GM13976 (cell line): ENCODE measurements around the gene PKP4.

Experiments used
- DNase-seq: peaks from one replicate; pipeline ENCODE4 v3.0.0; 2012; ENCODE audit warnings: low spot score
- in situ Hi-C: fragments of 300-500 bp; cut with MboI; formaldehyde crosslinking; loops from one replicate; pipeline ENCODE4 v1.12.0; 2022; ENCODE audit warnings: low sequenced_read_pairs, mixed read lengths, inconsistent platforms; ENCODE audit not compliant: unreplicated experiment
- TF ChIP-seq, protein P1 (sequence below): IDR thresholded peaks from 2 replicates; pipeline ENCODE4 v1.5.1; 2012; ENCODE audit warnings: borderline replicate concordance, mild to moderate bottlenecking; ENCODE audit not compliant: insufficient read depth; ENCODE audit errors: extremely low read depth, missing control alignments, control extremely low read depth

PKP4 gene

DNA sequence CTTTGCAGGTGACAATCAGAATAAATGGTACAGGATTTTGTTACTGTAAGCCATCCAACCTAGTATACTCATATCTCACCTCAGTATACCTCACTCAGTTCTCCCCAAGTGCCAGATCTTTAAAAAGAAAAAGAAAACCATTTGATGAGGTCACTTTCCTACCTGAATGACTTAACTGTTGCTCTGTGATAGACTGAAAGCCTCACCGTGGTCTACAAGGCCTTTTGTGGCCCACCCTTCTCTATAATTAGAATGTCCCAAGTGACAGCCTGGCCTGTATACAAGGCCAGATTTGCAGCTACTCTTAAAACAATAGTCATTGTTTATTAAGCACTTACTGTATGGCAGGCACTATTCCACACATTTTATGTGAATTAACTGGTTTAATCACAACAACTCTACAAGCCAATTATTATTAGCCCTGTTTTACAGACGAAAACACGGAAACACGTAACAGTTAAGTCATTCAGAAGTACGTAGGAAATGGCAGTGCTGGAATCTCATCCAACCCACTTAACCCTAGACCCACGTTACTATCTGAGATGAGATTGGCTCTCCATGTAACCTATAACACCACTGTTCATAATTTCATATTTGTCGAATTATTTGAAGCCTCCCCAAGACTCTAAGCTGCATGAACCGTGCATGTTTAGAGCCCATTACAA, 28.3 kb downstream of the PKP4 start:
- in situ Hi-C loops: no loop called here
- TF ChIP-seq, protein P1, sequence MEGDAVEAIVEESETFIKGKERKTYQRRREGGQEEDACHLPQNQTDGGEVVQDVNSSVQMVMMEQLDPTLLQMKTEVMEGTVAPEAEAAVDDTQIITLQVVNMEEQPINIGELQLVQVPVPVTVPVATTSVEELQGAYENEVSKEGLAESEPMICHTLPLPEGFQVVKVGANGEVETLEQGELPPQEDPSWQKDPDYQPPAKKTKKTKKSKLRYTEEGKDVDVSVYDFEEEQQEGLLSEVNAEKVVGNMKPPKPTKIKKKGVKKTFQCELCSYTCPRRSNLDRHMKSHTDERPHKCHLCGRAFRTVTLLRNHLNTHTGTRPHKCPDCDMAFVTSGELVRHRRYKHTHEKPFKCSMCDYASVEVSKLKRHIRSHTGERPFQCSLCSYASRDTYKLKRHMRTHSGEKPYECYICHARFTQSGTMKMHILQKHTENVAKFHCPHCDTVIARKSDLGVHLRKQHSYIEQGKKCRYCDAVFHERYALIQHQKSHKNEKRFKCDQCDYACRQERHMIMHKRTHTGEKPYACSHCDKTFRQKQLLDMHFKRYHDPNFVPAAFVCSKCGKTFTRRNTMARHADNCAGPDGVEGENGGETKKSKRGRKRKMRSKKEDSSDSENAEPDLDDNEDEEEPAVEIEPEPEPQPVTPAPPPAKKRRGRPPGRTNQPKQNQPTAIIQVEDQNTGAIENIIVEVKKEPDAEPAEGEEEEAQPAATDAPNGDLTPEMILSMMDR: no peak
- DNase-seq: peak; percentile 54

DNA sequence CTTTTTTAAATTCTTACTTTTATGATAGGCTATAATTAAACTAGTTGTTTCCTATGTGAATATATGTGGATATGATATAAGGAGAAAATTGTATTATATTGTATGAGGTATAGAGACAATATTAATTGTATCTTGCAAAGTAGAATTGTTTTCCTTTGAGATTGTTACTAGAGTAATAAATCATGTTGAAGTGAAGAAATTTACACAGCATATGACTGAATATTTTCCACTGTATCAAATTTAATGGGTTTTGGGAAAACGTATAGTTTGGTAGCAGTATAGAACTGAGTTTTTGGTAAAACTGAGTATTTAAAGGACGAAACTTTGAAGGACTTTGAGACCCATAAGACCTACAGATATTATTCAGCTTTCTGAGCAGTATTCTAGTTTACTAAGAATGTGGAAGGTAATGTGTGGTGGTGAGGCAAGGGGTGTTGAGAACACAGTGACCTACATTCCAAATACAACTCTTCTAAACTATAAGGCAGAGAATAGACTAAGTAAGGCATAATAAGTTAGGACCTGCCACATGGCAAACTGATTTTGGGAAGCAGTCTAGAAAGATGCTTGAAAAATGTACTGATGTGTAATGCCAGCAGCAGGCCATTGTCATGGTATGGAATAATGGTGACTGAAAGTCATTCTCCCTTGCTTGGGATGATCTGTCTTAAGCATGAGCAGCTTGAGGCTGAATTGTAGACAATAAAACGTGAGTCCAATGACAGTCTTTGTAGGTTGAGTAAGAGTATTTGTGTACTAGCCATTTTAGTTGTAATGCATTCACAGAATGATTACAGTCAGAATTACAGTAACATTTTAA, 29.6 kb downstream of the PKP4 start:
- DNase-seq: no peak
- in situ Hi-C loops: no loop called here
- TF ChIP-seq, protein P1: no peak

DNA sequence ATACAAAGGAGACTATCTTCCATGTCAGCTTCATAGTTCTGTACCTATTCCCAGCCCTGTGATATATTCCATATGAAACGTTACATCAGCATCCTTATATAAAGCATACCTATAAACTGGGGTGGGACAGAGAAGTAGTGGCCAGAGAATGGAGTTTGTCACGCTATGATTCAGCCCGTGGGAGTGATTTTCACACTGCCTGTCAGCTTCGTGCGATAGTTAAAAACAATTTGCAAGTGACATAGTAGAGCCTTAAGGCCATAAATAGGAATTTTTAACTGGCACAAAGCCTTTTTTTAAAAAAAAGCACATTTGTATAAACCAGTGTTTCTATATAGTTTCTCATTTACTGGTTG, 30.2 kb downstream of the PKP4 start:
- no peak for DNase-seq
- TF ChIP-seq, protein P1: no peak
- in situ Hi-C loops: no loop called here

DNA sequence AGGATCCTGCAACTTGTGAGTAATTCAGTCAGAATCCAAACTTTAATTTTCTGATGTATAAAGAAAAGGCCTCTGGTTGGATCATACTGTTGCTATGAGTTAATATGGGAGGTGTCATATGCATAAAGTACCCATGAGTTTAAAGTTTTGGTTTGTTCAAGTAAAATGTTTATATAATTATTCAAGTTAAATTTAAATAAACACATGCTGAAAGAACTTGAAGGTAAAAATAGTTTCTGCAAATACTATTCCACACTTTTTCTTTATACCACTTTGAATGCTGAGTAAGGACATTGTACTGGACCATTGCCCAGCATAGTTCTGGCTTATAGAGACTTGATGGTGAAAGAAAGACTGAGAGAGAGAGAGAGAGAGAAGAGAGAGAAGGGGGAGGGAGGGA, 30.7 kb downstream of the PKP4 start:
- in situ Hi-C loops: no loop called here
- DNase-seq: no peak
- TF ChIP-seq, protein P1: no peak

DNA sequence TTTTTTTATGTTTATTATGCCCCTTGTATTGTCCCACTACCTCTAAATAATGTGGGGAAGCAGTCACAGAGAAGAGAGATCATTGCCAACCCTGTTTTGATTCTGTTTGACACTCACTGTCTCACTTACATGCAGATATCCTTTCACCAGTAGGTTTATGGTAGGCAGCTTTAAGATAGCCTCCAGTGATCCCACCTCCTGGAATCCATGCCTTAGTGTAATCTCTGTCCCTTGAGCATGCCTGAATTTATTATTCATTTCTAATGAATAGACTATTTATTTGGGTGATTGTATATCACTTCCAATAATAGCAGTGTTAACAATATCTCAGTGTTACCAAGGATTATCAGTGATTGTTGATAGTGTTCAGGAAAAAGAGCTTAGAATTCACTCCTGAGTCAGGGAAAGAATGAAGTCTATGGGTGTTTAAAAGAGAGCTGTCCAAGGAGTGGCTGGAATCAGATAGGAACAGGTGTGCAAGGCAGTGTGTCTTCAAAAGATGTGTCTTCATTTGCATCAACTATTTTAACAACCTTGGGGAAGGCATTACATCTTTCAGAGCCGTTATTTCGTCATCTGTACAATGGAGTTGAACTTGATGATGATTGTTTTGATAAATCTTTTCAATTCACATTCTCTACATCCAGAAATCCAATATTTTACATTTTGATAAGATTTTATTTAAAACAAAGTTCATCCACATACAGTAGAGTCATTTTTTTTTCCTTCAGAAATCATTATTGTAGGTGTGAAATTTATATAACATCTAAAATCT, 31.9 kb downstream of the PKP4 start:
- in situ Hi-C loops: no loop called here
- TF ChIP-seq, protein P1: no peak
- DNase-seq: no peak

DNA sequence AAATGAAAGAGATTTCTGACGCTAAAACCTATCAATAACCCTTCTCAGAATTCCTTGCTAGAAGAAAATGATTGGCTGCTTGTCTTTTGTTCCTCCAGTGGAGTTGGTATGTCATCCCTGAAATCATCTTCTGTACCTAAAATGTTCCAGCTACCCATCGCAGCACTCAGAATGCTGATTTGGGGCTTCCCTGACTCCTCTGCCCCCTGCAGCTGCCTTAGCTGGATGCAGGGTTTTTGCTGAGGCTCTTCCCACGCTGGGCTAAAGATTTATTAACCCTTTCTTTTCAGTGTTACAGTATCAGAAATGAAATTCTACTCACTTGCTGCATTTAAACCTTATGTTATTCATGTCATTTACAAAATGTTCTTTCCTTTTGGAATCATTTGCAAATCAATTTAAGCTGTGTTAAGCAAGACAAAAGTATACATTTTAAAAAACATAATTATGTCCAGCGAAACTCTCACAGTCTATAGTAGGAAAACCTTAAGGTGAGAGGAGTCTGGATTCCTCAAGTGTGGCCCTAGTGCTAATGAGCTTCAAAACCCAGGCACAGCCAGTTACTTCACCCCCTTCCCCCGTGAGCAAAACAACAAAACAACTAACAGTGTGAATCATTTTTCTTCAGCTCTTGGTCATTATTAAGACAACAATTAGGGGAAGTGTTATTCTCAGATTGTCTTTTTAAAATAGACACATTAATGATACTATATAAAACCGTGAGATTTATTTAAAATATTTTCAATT, 32.8 kb downstream of the PKP4 start:
- DNase-seq: no peak
- TF ChIP-seq, protein P1: no peak
- in situ Hi-C loops: no loop called here
